Measurements from ENCODE around the gene CDC6.

The CDC6 gene

DNA sequence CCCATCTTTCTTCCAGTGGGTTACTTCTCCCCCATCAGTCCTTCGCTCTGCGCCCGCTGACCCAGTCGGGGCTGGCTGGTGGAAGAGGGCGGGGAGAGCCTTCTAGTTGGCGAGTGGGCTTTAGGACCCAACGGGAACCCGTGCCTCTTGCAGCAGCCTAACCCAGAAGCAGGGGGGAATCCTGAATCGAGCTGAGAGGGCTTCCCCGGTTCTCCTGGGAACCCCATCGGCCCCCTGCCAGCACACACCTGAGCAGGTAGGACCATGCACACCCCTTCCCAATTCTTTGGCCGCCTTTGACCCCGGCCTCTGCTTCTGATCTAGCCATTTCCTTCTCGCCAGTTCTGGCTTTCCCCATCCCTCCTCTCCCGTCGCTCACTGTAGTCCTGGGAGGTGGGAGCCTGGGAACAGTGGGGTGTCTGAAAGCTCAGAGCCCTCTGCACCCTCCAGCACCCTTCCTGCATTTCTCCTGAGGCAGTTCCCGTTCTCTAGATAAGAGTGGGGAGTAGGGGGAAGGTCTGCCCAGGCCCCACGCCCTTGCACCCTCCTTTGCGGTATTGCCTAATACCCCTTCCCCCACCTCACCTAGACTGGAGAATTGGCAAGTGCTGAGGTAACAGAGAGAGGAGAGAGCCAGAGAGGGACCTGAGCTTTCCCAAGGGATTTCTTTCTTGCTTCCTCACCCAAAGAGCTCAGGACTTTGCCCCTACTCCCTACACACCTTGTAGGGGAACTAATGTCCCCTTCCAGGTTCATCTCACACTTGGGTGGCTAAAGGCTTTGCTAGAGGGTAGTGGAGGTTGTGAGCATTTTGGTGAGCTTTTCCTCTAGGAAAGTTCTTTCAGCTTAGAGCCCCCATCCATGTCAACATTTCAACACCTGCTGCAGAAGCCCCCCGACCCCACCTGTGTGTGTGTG lies 21.6 kb downstream of the CDC6 start, which contains the start of gene RARA:
TSS of gene RARA (plus strand) at position 150 of the 918 bp plus-strand sequence. CDS start 22,039 bp downstream, outside the sequence.
- Histone ChIP-seq H3K27ac (ENCODE audit: low read depth in 2 of 2, low read length in 2 of 2) (peak within 1 kb of the TSS; percentile 58 to 74), H3K4me3 (ENCODE audit: low read length in 2 of 2) (peak within 1 kb of the TSS; percentile 74 to 84), H3K27me3 (ENCODE audit: control insufficient read depth in 2 of 2, insufficient read depth in 2 of 2, low read length in 2 of 2) (no peaks in the 10 kb centered on the region), H3K4me1 (ENCODE audit: control insufficient read depth in 2 of 2, insufficient read depth in 2 of 2, low read length in 2 of 2) (peaks cover 65 to 70% of the 10 kb centered on the region in 2 donors), H3K9me3 (ENCODE audit: control insufficient read depth in 2 of 2, low read length in 2 of 2) (no peaks in the 10 kb centered on the region), H3K36me3 (ENCODE audit: control insufficient read depth in 2 of 2, insufficient read depth in 2 of 2, low read length in 2 of 2) (no peaks in the 10 kb centered on the region), H3K9ac (ENCODE audit: low read depth in 1 of 2, low read length in 2 of 2) (peak within 1 kb of the TSS; percentile 72 to 91)

- H3K27ac ChIP-seq (ENCODE audit: low read depth in 2 of 2, low read length in 2 of 2) = no peak overlapping the region
- H3K4me1 ChIP-seq (ENCODE audit: control insufficient read depth in 2 of 2, insufficient read depth in 2 of 2, low read length in 2 of 2) = peaks cover 70 to 73% of the 10 kb centered on the region in 2 donors
Observed at GRCh38 chr17:40309949-40310510, 22.4 kb downstream of the CDC6 start.

GRCh38 chr17:40310882-40311391 lies 23.3 kb downstream of the CDC6 start:
- Histone ChIP-seq H3K27me3 (ENCODE audit: control insufficient read depth in 2 of 2, insufficient read depth in 2 of 2, low read length in 2 of 2) (no peaks in the 10 kb centered on the region), H3K9ac (ENCODE audit: low read depth in 1 of 2, low read length in 2 of 2) (no peak overlapping the region), H3K4me1 (ENCODE audit: control insufficient read depth in 2 of 2, insufficient read depth in 2 of 2, low read length in 2 of 2) (peaks cover 76 to 79% of the 10 kb centered on the region in 2 donors), H3K4me3 (ENCODE audit: low read length in 2 of 2) (no peak overlapping the region), H3K9me3 (ENCODE audit: control insufficient read depth in 2 of 2, low read length in 2 of 2) (no peaks in the 10 kb centered on the region), H3K27ac (ENCODE audit: low read depth in 2 of 2, low read length in 2 of 2) (peak overlapping the region in 1 of 2 donors; percentile 23), H3K36me3 (ENCODE audit: control insufficient read depth in 2 of 2, insufficient read depth in 2 of 2, low read length in 2 of 2) (no peaks in the 10 kb centered on the region)

More at GRCh38 chr17:40309949-40310510, 22.4 kb downstream of the CDC6 start:
- Histone ChIP-seq H3K27me3 (ENCODE audit: control insufficient read depth in 2 of 2, insufficient read depth in 2 of 2, low read length in 2 of 2) (no peaks in the 10 kb centered on the region), H3K9ac (ENCODE audit: low read depth in 1 of 2, low read length in 2 of 2) (peak overlapping the region; percentile 32 to 72), H3K36me3 (ENCODE audit: control insufficient read depth in 2 of 2, insufficient read depth in 2 of 2, low read length in 2 of 2) (no peaks in the 10 kb centered on the region), H3K9me3 (ENCODE audit: control insufficient read depth in 2 of 2, low read length in 2 of 2) (no peaks in the 10 kb centered on the region), H3K4me3 (ENCODE audit: low read length in 2 of 2) (peak overlapping the region; percentile 74 to 84)

DNA sequence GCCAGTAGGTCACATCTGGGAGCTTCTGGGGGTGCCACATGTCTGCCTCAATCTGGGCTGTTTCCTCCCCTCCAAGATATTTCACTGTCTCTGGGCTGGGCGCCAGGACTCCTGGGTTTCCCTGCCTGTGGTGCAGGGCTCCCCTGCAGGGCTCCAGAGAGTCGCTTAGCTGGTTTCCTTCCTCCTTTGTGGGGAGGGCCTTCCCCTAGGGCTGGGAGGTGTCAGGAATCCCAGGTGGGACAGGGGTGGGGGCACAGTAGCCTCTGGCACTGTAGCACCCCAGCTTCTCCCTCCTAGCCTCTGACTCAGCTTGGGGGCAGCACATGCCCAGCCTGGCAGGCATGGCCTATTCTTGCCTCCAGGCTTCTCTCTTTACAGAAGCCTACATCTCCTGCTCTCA lies 23.9 kb downstream of the CDC6 start:
- Histone ChIP-seq H3K27ac (ENCODE audit: low read depth in 2 of 2, low read length in 2 of 2) (peak overlapping the region in 1 of 2 donors; percentile 23), H3K9me3 (ENCODE audit: control insufficient read depth in 2 of 2, low read length in 2 of 2) (no peaks in the 10 kb centered on the region), H3K4me1 (ENCODE audit: control insufficient read depth in 2 of 2, insufficient read depth in 2 of 2, low read length in 2 of 2) (peaks cover 77 to 80% of the 10 kb centered on the region in 2 donors), H3K36me3 (ENCODE audit: control insufficient read depth in 2 of 2, insufficient read depth in 2 of 2, low read length in 2 of 2) (no peaks in the 10 kb centered on the region), H3K27me3 (ENCODE audit: control insufficient read depth in 2 of 2, insufficient read depth in 2 of 2, low read length in 2 of 2) (no peaks in the 10 kb centered on the region), H3K4me3 (ENCODE audit: low read length in 2 of 2) (no peak overlapping the region), H3K9ac (ENCODE audit: low read depth in 1 of 2, low read length in 2 of 2) (no peak overlapping the region)

DNA sequence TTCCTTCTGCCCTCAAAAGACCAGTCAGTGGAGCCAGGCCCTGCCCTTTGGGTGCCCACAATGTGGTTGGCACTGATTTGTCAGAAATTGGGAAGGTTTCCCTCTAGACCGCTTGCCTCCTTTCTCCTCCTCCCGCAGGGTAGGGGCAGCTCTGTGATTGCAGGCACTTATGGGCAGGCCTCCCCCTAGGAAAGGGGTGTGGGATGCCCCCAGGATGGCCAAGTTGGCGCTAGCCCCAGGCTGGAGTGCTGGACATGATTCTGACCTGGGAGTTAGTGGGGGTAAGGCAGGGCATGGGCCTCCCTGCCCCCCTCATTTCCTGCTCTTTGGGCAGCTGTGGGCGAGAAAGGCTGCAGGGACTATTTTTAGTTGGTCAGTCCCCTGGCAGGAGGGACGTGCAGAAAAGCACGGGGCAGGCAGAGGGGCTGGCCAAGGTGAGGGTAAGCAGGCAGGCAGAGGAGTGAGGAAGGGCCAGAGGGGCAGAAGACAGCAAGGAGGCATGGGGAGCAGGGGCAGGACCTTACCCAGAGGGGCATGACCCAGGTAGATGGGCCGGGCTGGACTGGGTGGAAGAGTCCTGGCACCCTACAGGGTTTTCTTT lies 24.6 kb downstream of the CDC6 start:
- peaks cover 77 to 80% of the 10 kb centered on the region in 2 donors for H3K4me1 ChIP-seq (ENCODE audit: control insufficient read depth in 2 of 2, insufficient read depth in 2 of 2, low read length in 2 of 2)
- H3K27me3 ChIP-seq (ENCODE audit: control insufficient read depth in 2 of 2, insufficient read depth in 2 of 2, low read length in 2 of 2) = no peaks in the 10 kb centered on the region
- H3K4me3 ChIP-seq (ENCODE audit: low read length in 2 of 2) = no peak overlapping the region
- peak overlapping the region in 1 of 2 donors; percentile 23 for H3K27ac ChIP-seq (ENCODE audit: low read depth in 2 of 2, low read length in 2 of 2)
- no peak overlapping the region for H3K9ac ChIP-seq (ENCODE audit: low read depth in 1 of 2, low read length in 2 of 2)
- H3K36me3 ChIP-seq (ENCODE audit: control insufficient read depth in 2 of 2, insufficient read depth in 2 of 2, low read length in 2 of 2) = no peaks in the 10 kb centered on the region
- H3K9me3 ChIP-seq (ENCODE audit: control insufficient read depth in 2 of 2, low read length in 2 of 2) = no peaks in the 10 kb centered on the region

DNA sequence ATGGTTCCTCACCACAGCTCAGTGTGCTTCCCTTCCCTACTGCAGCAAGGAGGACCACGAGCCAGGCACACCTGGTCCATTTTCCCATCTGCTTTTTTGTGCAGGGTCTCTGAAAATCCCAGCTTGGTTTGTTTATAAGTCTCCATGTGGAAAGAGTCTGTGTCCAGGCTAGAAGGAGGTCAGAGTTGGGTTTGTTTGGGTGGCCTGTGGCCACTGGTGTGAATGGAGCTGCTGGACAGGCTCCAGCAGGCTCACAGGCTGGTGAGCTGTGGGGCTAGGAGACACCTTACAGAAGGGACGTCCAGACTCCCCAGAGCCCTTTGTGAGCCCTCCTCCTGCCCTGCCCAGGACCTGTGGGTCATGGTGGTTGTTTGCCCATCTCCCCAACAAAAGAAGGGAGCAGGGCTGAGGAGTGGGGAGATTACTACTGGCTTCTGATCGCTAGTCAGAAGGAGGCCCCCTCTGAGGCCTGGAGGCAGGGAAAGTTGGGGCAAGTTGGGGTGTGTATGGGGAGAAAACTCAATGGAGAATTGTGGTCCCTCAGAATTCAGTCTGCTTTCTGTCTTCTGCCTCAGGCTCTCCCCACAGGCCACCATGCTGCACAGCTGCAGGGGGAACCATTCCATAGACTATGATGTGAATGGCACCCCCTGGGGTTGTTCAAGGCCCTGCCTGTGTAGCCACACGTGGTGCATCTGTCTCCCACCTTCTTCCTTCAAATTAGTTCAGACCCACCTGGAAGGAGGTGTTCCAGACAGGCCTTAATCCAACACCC lies 25.4 kb downstream of the CDC6 start:
- Histone ChIP-seq H3K27ac (ENCODE audit: low read depth in 2 of 2, low read length in 2 of 2) (no peak overlapping the region), H3K9ac (ENCODE audit: low read depth in 1 of 2, low read length in 2 of 2) (no peak overlapping the region), H3K4me3 (ENCODE audit: low read length in 2 of 2) (no peak overlapping the region), H3K36me3 (ENCODE audit: control insufficient read depth in 2 of 2, insufficient read depth in 2 of 2, low read length in 2 of 2) (no peaks in the 10 kb centered on the region), H3K9me3 (ENCODE audit: control insufficient read depth in 2 of 2, low read length in 2 of 2) (no peaks in the 10 kb centered on the region), H3K4me1 (ENCODE audit: control insufficient read depth in 2 of 2, insufficient read depth in 2 of 2, low read length in 2 of 2) (peaks cover 74 to 77% of the 10 kb centered on the region in 2 donors), H3K27me3 (ENCODE audit: control insufficient read depth in 2 of 2, insufficient read depth in 2 of 2, low read length in 2 of 2) (no peaks in the 10 kb centered on the region)

DNA sequence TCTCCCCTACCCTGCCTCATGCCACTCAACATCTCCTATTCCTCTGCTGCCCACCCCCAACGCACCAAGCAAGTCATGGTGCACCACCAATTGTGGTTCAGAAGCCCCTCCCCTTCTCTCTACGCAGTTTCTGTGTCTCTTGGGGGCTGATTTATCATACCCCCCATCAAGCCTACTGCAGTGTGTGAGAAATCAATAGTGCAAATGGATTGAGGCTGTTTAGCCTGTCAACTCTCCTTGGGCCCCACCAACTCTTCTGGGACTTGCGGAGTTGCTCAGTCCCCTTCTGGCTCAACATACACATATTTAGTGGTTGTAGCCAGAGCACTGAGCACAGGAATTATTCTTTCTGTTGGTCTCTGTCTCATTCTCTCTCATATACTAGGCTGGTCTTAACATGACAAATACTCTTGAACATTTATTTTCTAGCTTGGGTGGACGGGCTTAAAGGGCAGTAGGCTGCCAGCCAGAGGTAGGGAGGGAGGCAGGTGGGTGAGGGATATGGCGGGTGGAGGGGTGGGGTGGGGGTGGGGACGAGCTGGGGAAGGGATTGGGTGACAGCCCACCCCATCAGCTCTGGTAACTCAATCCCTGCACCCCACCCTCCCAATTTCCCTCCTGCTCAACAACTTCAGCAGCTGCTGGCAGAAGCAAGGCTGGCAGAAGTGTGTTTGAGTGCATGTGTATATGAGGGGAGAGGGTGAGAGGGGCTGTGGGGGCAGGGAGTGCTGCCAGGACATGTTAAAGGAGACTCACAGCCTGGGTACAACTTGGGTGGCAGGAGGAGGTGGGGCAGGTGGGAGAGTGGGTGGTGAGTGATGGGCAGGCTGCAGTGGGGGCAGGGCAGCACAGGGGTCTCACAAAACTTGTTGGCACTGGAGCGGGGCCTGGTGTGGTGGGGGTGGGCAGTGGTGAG lies 26.2 kb downstream of the CDC6 start:
- Histone ChIP-seq H3K9ac (ENCODE audit: low read depth in 1 of 2, low read length in 2 of 2) (no peak overlapping the region), H3K36me3 (ENCODE audit: control insufficient read depth in 2 of 2, insufficient read depth in 2 of 2, low read length in 2 of 2) (no peaks in the 10 kb centered on the region), H3K9me3 (ENCODE audit: control insufficient read depth in 2 of 2, low read length in 2 of 2) (no peaks in the 10 kb centered on the region), H3K4me1 (ENCODE audit: control insufficient read depth in 2 of 2, insufficient read depth in 2 of 2, low read length in 2 of 2) (peaks cover 68 to 75% of the 10 kb centered on the region in 2 donors), H3K4me3 (ENCODE audit: low read length in 2 of 2) (no peak overlapping the region), H3K27me3 (ENCODE audit: control insufficient read depth in 2 of 2, insufficient read depth in 2 of 2, low read length in 2 of 2) (no peaks in the 10 kb centered on the region), H3K27ac (ENCODE audit: low read depth in 2 of 2, low read length in 2 of 2) (no peak overlapping the region)

- Histone ChIP-seq H3K36me3 (ENCODE audit: control insufficient read depth in 2 of 2, insufficient read depth in 2 of 2, low read length in 2 of 2) (no peaks in the 10 kb centered on the region), H3K9ac (ENCODE audit: low read depth in 1 of 2, low read length in 2 of 2) (no peak overlapping the region), H3K4me3 (ENCODE audit: low read length in 2 of 2) (no peak overlapping the region), H3K9me3 (ENCODE audit: control insufficient read depth in 2 of 2, low read length in 2 of 2) (no peaks in the 10 kb centered on the region), H3K27me3 (ENCODE audit: control insufficient read depth in 2 of 2, insufficient read depth in 2 of 2, low read length in 2 of 2) (no peaks in the 10 kb centered on the region), H3K27ac (ENCODE audit: low read depth in 2 of 2, low read length in 2 of 2) (no peak overlapping the region), H3K4me1 (ENCODE audit: control insufficient read depth in 2 of 2, insufficient read depth in 2 of 2, low read length in 2 of 2) (peaks cover 66 to 72% of the 10 kb centered on the region in 2 donors)
Observed at GRCh38 chr17:40314584-40314956, 26.9 kb downstream of the CDC6 start.

GRCh38 chr17:40315206-40315605 lies 27.5 kb downstream of the CDC6 start:
- no peak overlapping the region for H3K27ac ChIP-seq (ENCODE audit: low read depth in 2 of 2, low read length in 2 of 2)
- no peak overlapping the region for H3K9ac ChIP-seq (ENCODE audit: low read depth in 1 of 2, low read length in 2 of 2)

More at GRCh38 chr17:40315206-40315605, 27.5 kb downstream of the CDC6 start:
- Histone ChIP-seq H3K36me3 (ENCODE audit: control insufficient read depth in 2 of 2, insufficient read depth in 2 of 2, low read length in 2 of 2) (no peaks in the 10 kb centered on the region), H3K4me1 (ENCODE audit: control insufficient read depth in 2 of 2, insufficient read depth in 2 of 2, low read length in 2 of 2) (peaks cover 63 to 70% of the 10 kb centered on the region in 2 donors), H3K4me3 (ENCODE audit: low read length in 2 of 2) (no peak overlapping the region), H3K27me3 (ENCODE audit: control insufficient read depth in 2 of 2, insufficient read depth in 2 of 2, low read length in 2 of 2) (no peaks in the 10 kb centered on the region), H3K9me3 (ENCODE audit: control insufficient read depth in 2 of 2, low read length in 2 of 2) (no peaks in the 10 kb centered on the region)
